NB4 (cell line): ENCODE measurements around the gene RSPH6A.
"Not testable (repeated sequence)": the region's sequence is repeated elsewhere in the genome, so short reads cannot be mapped to it uniquely, and the experiment has no call there.

Source experiments
- DNase-seq: peaks from one replicate; pipeline ENCODE4 v3.0.0; 2010; ENCODE audit warnings: low read depth
- H3K4me3 ChIP-seq: one replicate; pipeline ENCODE4 v1.5.1; 2011; ENCODE audit warnings: mild to moderate bottlenecking, low read depth, low read length, moderate library complexity
- CTCF ChIP-seq: IDR thresholded peaks from one replicate; pipeline ENCODE4 v1.5.1; 2012; ENCODE audit warnings: low read depth, low read length
- MAX ChIP-seq: IDR thresholded peaks from 2 replicates; pipeline ENCODE4 v1.6.1; 2011; ENCODE audit warnings: low read depth, low read length
- MYC ChIP-seq: IDR thresholded peaks from 2 replicates; pipeline ENCODE4 v1.6.1; 2011; ENCODE audit warnings: low read depth, low read length
- POLR2A ChIP-seq: IDR thresholded peaks from 2 replicates; pipeline ENCODE4 v1.6.1; 2011; ENCODE audit warnings: mild to moderate bottlenecking; ENCODE audit not compliant: insufficient read length; ENCODE audit errors: extremely low read depth

The RSPH6A gene

GRCh38 chr19:45757695-45758094 lies 57.4 kb downstream of the RSPH6A start:
- DNase-seq = no peak
- H3K4me3 ChIP-seq = no peak overlapping the region
- TF ChIP-seq CTCF (no peak), MYC (no peak)

GRCh38 chr19:45754323-45754722 lies 60.8 kb downstream of the RSPH6A start:
- no peak for DNase-seq
- no peak overlapping the region for H3K4me3 ChIP-seq
- TF ChIP-seq MYC (no peak), MAX (no peak), CTCF (no peak), POLR2A (no peak)

- H3K4me3 ChIP-seq = no peak overlapping the region
- DNase-seq = no peak
- TF ChIP-seq MAX = no peak
- TF ChIP-seq POLR2A = no peak
- no peak for TF ChIP-seq CTCF
- no peak for TF ChIP-seq MYC
Observed at GRCh38 chr19:45753548-45753947, 61.6 kb downstream of the RSPH6A start.

- no peak for TF ChIP-seq MAX
- no peak for TF ChIP-seq POLR2A
- TF ChIP-seq MYC = no peak
- TF ChIP-seq CTCF = no peak
- no peak for DNase-seq
- no peak overlapping the region for H3K4me3 ChIP-seq
Observed at GRCh38 chr19:45752639-45753038, 62.5 kb downstream of the RSPH6A start.

- H3K4me3 ChIP-seq, DNase-seq: not testable (repeated sequence)
Observed at GRCh38 chr19:45751483-45751882, 63.6 kb downstream of the RSPH6A start.

GRCh38 chr19:45747513-45747912 lies 67.6 kb downstream of the RSPH6A start:
- no peak overlapping the region for H3K4me3 ChIP-seq
- TF ChIP-seq CTCF (no peak), POLR2A (no peak), MYC (no peak), MAX (no peak)
- no peak for DNase-seq

GRCh38 chr19:45746866-45747265 lies 68.2 kb downstream of the RSPH6A start:
- H3K4me3 ChIP-seq = no peak overlapping the region
- TF ChIP-seq CTCF = no peak
- DNase-seq = no peak
